HL-60 (cell line): ENCODE results near the gene HPS3.

Experiments
- DNase-seq, 2 experiments: peaks; one replicate each; pipeline ENCODE4 v3.0.0-alpha.2; 2010 to 2020; ENCODE audit warnings: low read depth in 1 of 2, low spot score in 1 of 2
- H3K27ac ChIP-seq: fragments of 250-450 bp; sonication (Bioruptor Pico); replicated peaks from 2 replicates; pipeline ENCODE4 v1.5.1; 2020; ENCODE audit warnings: mild to moderate bottlenecking, moderate library complexity
- H3K27me3 ChIP-seq: fragments of 250-450 bp; sonication (Bioruptor Pico); 2 replicates; pipeline ENCODE4 v1.5.1; 2021; ENCODE audit warnings: mild to moderate bottlenecking, moderate library complexity; ENCODE audit not compliant: insufficient read depth, poor library complexity, severe bottlenecking
- H3K4me3 ChIP-seq: replicated peaks from 2 replicates; pipeline ENCODE4 v1.5.1; 2011; ENCODE audit warnings: mild to moderate bottlenecking, control low read depth, low read length; ENCODE audit not compliant: insufficient read depth
- GABPA ChIP-seq: IDR thresholded peaks from 2 replicates; pipeline ENCODE4 v1.6.1; 2012; ENCODE audit warnings: low read depth
- POLR2AphosphoS5 ChIP-seq: IDR thresholded peaks from 2 replicates; pipeline ENCODE4 v1.6.1; 2012; ENCODE audit warnings: low read depth
- REST ChIP-seq: IDR thresholded peaks from 2 replicates; pipeline ENCODE4 v1.6.1; 2012; ENCODE audit warnings: low read depth; ENCODE audit not compliant: insufficient replicate concordance
- SPI1 ChIP-seq: IDR thresholded peaks from 2 replicates; pipeline ENCODE4 v1.6.1; 2012; ENCODE audit warnings: low read depth, mild to moderate bottlenecking, borderline replicate concordance
- TF ChIP-seq, protein P1 (sequence below): IDR thresholded peaks from one replicate; pipeline ENCODE4 v1.5.1; 2011; ENCODE audit warnings: low read length, control low read depth, inconsistent platforms; ENCODE audit not compliant: insufficient read depth

Gene HPS3

GRCh38 chr3:149197669-149198068, 68.2 kb downstream of the HPS3 start:
- no peak for DNase-seq
- Histone ChIP-seq H3K27ac (no peak overlapping the region), H3K27me3 (no peaks in the 10 kb centered on the region), H3K4me3 (no peak overlapping the region)
- TF ChIP-seq GABPA (no peak), SPI1 (no peak), REST (no peak), POLR2AphosphoS5 (no peak)
- TF ChIP-seq, protein P1, sequence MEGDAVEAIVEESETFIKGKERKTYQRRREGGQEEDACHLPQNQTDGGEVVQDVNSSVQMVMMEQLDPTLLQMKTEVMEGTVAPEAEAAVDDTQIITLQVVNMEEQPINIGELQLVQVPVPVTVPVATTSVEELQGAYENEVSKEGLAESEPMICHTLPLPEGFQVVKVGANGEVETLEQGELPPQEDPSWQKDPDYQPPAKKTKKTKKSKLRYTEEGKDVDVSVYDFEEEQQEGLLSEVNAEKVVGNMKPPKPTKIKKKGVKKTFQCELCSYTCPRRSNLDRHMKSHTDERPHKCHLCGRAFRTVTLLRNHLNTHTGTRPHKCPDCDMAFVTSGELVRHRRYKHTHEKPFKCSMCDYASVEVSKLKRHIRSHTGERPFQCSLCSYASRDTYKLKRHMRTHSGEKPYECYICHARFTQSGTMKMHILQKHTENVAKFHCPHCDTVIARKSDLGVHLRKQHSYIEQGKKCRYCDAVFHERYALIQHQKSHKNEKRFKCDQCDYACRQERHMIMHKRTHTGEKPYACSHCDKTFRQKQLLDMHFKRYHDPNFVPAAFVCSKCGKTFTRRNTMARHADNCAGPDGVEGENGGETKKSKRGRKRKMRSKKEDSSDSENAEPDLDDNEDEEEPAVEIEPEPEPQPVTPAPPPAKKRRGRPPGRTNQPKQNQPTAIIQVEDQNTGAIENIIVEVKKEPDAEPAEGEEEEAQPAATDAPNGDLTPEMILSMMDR: no peak

- no peaks in the 10 kb centered on the region for H3K27me3 ChIP-seq
- H3K27ac ChIP-seq: no peak overlapping the region
- TF ChIP-seq POLR2AphosphoS5 (no peak), REST (no peak), SPI1 (no peak), GABPA (no peak)
- TF ChIP-seq, protein P1: no peak
- DNase-seq: no peak
- H3K4me3 ChIP-seq: no peak overlapping the region
These were observed 69.2 kb downstream of the HPS3 start for GRCh38 chr3:149198611-149199010.

DNA sequence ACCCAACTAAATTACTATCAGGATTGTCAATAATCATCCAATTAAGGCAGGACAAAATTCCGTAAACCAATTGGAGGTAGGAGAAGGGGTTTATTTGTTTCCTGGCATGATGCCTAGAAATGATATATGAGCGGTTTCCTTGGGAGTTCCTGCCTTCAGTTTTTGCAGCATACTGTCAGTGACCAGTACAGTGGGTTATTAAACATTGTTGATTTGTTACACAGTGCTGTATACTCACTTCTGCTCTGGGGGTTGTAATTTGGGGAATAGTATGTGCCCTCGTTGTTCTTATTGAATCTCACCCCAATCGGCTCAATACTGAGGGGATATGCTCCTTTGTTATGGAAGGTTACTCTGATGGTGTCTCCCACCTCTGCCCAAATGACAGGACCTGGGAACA, 70.0 kb downstream of the HPS3 start:
- Histone ChIP-seq H3K4me3 (no peak overlapping the region), H3K27me3 (no peaks in the 10 kb centered on the region), H3K27ac (no peak overlapping the region)
- DNase-seq: no peak
- TF ChIP-seq SPI1 (no peak), GABPA (no peak), REST (no peak), POLR2AphosphoS5 (no peak)
- TF ChIP-seq, protein P1: no peak
